Measurements from ENCODE around the gene RYR1.

DNA sequence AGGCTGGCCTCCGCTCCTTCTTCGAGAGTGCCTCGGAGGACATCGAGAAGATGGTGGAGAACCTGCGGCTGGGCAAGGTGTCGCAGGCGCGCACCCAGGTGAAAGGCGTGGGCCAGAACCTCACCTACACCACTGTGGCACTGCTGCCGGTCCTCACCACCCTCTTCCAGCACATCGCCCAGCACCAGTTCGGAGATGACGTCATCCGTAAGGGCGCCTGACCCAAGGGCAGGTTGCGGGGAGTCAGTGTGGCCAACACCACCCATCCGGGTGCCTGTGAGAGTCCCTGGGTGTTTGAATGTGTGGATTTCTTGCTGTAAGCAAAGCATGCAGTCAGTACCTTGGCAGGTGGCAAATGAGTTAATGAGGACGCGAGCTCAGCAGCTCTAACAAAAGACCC lies 78.8 kb downstream of the RYR1 start:
- TF ChIP-seq, protein P1, sequence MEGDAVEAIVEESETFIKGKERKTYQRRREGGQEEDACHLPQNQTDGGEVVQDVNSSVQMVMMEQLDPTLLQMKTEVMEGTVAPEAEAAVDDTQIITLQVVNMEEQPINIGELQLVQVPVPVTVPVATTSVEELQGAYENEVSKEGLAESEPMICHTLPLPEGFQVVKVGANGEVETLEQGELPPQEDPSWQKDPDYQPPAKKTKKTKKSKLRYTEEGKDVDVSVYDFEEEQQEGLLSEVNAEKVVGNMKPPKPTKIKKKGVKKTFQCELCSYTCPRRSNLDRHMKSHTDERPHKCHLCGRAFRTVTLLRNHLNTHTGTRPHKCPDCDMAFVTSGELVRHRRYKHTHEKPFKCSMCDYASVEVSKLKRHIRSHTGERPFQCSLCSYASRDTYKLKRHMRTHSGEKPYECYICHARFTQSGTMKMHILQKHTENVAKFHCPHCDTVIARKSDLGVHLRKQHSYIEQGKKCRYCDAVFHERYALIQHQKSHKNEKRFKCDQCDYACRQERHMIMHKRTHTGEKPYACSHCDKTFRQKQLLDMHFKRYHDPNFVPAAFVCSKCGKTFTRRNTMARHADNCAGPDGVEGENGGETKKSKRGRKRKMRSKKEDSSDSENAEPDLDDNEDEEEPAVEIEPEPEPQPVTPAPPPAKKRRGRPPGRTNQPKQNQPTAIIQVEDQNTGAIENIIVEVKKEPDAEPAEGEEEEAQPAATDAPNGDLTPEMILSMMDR (IDR thresholded peaks at IDR 0.05): no peak
- no peak for TF ChIP-seq POLR2A (IDR thresholded peaks at IDR 0.05)
